ENCODE measurements around the gene FLT3LG.
"Not testable (repeated sequence)": the region's sequence is repeated elsewhere in the genome, so short reads cannot be mapped to it uniquely, and the experiment has no call there.

Gene FLT3LG

DNA sequence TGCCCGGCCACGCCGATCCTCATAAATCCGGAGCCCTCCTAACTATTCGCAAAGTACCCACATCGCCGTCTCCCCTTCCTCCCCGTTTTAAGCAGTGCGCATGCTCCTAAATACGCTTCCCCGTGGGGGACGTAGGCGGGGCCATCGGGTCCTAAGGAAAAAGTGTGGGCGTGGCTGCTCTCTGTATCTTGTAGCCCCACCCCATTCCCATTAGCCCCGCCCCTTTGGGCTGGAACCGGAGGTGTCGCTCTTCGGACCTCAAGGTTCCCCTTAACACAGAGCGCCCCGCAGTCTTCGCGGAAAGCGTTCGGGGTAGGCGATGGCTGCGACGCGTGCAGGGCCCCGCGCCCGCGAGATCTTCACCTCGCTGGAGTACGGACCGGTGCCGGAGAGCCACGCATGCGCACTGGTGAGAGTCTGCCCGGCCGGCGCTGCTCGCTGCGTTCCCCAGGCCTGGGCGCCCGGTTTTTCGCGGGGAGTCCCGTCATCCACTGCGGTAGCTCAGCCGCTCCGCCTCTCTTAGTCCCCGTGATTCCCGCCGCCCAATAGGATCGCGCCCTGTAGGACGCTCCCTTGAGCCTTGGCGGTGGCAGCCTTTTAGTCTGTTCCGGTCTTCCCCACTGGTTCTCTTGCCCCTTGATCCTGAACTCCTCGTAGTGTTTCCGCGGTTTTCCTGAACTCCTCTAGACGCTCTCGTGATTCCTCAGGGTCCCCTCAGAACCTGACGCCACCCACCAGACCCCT is 20.8 kb upstream of the FLT3LG start, which contains the start of gene ALDH16A1:
TSS of gene ALDH16A1 (plus strand) at position 213 of the 744 bp plus-strand sequence. CDS start at position 320, 107 bp downstream.
- no peaks in the 10 kb centered on the region for H3K9me3 ChIP-seq (replicated peaks; ENCODE audit: low read length)
- H3K4me1 ChIP-seq (ENCODE audit: control insufficient read depth, insufficient read depth, low read length): peaks cover 21% of the 10 kb centered on the region
- H3K27me3 ChIP-seq (ENCODE audit: control insufficient read depth, insufficient read depth, low read length): no peaks in the 10 kb centered on the region
- H3K36me3 ChIP-seq (ENCODE audit: insufficient read depth, low read length): peaks cover 8% of the 10 kb centered on the region
- peak within 1 kb of the TSS; percentile 73 for H3K4me3 ChIP-seq (ENCODE audit: low read length)
- H3K9ac ChIP-seq (ENCODE audit: low read depth, low read length): peak within 1 kb of the TSS; percentile 94
- H3K4me2 ChIP-seq (ENCODE audit: low read length): peak within 1 kb of the TSS; percentile 88

DNA sequence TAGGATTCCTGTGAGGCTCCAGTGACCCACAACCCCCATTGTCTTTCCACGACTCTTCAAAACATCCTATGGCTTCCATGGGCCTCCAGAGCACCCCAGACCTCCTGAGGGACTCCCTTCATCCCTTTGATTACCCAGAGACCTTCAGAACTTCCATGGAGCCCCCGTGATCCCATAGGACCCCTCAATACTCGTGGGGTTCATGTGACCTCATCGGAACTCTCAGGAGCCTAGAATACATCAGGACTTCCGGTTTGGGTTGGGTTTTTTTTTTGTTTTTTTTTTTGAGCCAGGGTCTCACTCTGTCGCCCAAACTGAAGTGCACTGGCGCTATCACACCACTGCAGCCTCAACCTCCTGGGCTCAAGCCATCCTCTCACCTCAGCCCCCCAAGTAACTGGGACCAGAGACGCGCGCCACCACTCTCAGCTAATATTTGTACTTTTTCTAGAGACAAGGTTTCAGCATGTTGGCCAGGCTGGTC is 20.2 kb upstream of the FLT3LG start:
- H3K4me3 ChIP-seq (ENCODE audit: low read length): peak overlapping the region; percentile 73
- peak overlapping the region; percentile 94 for H3K9ac ChIP-seq (ENCODE audit: low read depth, low read length)
- no peaks in the 10 kb centered on the region for H3K9me3 ChIP-seq (replicated peaks; ENCODE audit: low read length)
- peaks cover 24% of the 10 kb centered on the region for H3K4me1 ChIP-seq (ENCODE audit: control insufficient read depth, insufficient read depth, low read length)
- H3K4me2 ChIP-seq (ENCODE audit: low read length): peak overlapping the region; percentile 88
- no peaks in the 10 kb centered on the region for H3K27me3 ChIP-seq (ENCODE audit: control insufficient read depth, insufficient read depth, low read length)
- peaks cover 4% of the 10 kb centered on the region for H3K36me3 ChIP-seq (ENCODE audit: insufficient read depth, low read length)

DNA sequence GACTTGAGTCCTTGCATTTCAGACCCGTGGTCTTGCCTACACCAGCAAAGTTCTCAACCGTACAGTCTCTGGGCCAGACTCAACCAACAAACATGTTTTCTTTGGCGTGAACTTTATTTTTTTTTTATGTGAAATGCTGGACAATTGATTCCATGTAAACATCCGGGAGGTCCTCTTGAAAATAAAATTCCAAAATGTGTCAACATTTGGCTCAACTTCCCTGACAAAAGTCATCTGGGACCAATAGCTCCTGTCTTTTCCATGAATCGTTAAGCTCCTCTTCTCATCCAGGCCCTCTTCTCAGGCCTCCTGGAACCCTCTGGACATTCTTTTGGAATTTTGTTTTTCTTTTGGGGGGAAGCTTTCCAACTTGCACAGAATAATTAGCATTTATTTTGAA is 18.2 kb upstream of the FLT3LG start:
- Histone ChIP-seq H3K9ac (ENCODE audit: low read depth, low read length) (peak overlapping the region; percentile 43), H3K9me3 (replicated peaks; ENCODE audit: low read length) (no peaks in the 10 kb centered on the region), H3K4me2 (ENCODE audit: low read length) (no peak overlapping the region), H3K36me3 (ENCODE audit: insufficient read depth, low read length) (peaks cover 6% of the 10 kb centered on the region), H3K4me1 (ENCODE audit: control insufficient read depth, insufficient read depth, low read length) (peaks cover 20% of the 10 kb centered on the region), H3K27me3 (ENCODE audit: control insufficient read depth, insufficient read depth, low read length) (no peaks in the 10 kb centered on the region), H3K4me3 (ENCODE audit: low read length) (no peak overlapping the region)

DNA sequence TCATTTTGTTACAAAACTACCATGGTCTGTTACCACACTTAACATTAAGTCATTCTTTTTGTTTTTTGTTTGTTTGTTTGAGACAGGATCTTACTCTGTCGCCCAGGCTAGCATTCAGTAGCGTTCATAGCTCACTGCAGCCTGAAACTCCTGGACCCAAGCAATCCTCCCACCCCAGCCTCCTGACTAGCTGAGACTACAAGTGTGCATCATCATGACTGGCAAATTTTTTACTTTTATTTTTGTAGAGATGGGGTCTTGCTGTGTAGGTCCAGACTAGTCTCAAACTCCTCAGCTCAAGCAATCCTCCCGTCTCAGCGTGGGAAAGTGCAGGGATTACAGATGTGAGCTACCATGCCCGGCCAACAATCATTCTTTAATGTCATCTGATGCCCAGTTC is 17.7 kb upstream of the FLT3LG start:
- H3K4me2 ChIP-seq (ENCODE audit: low read length): no peak overlapping the region
- peaks cover 19% of the 10 kb centered on the region for H3K4me1 ChIP-seq (ENCODE audit: control insufficient read depth, insufficient read depth, low read length)
- H3K9me3 ChIP-seq (replicated peaks; ENCODE audit: low read length): no peaks in the 10 kb centered on the region
- H3K36me3 ChIP-seq (ENCODE audit: insufficient read depth, low read length): peaks cover 6% of the 10 kb centered on the region
- peak overlapping the region; percentile 43 for H3K9ac ChIP-seq (ENCODE audit: low read depth, low read length)
- no peaks in the 10 kb centered on the region for H3K27me3 ChIP-seq (ENCODE audit: control insufficient read depth, insufficient read depth, low read length)
- H3K4me3 ChIP-seq (ENCODE audit: low read length): no peak overlapping the region

DNA sequence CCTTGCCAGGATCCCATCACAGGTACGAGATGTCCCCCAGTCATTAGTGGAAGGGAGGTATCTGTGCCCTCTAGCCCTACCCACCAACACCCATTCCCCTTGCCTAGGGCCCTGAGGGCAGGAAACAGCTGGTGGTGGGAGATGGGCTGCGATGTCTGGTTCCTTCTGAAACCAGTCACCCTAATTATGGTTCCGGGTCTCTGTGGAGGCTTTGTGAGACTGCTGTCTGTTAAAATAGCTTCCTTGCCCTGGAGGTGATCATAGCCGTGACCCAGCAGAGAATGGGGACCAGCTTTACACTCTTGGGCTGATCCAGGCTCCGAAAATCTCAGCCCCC is 15.5 kb upstream of the FLT3LG start:
- H3K9me3 ChIP-seq (replicated peaks; ENCODE audit: low read length): no peaks in the 10 kb centered on the region
- no peaks in the 10 kb centered on the region for H3K27me3 ChIP-seq (ENCODE audit: control insufficient read depth, insufficient read depth, low read length)
- H3K9ac ChIP-seq (ENCODE audit: low read depth, low read length): peak overlapping the region; percentile 34
- no peak overlapping the region for H3K4me3 ChIP-seq (ENCODE audit: low read length)
- peaks cover 19% of the 10 kb centered on the region for H3K4me1 ChIP-seq (ENCODE audit: control insufficient read depth, insufficient read depth, low read length)
- peaks cover 6% of the 10 kb centered on the region for H3K36me3 ChIP-seq (ENCODE audit: insufficient read depth, low read length)
- no peak overlapping the region for H3K4me2 ChIP-seq (ENCODE audit: low read length)

DNA sequence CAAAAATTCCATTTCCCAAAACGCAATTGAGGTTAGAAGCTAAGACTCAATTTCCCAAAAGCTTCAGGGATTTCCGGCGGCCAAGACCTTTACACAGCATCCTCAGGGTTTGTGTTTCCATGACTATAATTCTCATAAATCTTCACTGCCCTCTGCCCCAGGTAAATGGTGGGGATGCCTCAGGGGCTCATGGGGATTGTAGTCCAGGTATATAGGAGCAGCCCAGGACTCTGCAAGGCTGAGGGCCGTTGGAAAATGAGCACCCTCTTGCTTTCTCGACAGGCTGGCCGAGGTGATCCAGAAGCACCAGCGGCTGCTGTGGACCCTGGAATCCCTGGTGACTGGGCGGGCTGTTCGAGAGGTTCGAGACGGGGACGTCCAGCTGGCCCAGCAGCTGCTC is 14.6 kb upstream of the FLT3LG start:
- no peaks in the 10 kb centered on the region for H3K9me3 ChIP-seq (replicated peaks; ENCODE audit: low read length)
- H3K36me3 ChIP-seq (ENCODE audit: insufficient read depth, low read length): peaks cover 7% of the 10 kb centered on the region

DNA sequence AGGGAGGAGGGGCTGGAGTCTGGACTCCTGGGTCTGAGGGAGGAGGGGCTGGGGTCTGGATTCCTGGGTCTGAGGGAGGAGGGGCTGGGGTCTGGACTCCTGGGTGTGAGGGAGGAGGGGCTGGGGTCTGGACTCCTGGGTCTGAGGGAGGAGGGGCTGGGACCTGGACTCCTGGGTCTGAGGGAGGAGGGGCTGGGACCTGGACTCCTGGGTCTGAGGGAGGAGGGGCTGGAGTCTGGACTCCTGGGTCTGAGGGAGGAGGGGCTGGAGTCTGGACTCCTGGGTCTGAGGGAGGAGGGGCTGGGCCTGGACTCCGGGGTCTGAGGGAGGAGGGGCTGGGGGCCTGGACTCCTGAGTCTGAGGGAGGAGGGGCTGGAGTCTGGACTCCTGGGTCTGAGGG is 12.9 kb upstream of the FLT3LG start:
- H3K36me3 ChIP-seq (ENCODE audit: insufficient read depth, low read length): peaks cover 11% of the 10 kb centered on the region

More for the DNA sequence above, 14.6 kb upstream of the FLT3LG start:
- H3K4me2 ChIP-seq (ENCODE audit: low read length): no peak overlapping the region
- H3K27me3 ChIP-seq (ENCODE audit: control insufficient read depth, insufficient read depth, low read length): no peaks in the 10 kb centered on the region
- no peak overlapping the region for H3K9ac ChIP-seq (ENCODE audit: low read depth, low read length)
- H3K4me3 ChIP-seq (ENCODE audit: low read length): no peak overlapping the region
- H3K4me1 ChIP-seq (ENCODE audit: control insufficient read depth, insufficient read depth, low read length): peaks cover 13% of the 10 kb centered on the region

DNA sequence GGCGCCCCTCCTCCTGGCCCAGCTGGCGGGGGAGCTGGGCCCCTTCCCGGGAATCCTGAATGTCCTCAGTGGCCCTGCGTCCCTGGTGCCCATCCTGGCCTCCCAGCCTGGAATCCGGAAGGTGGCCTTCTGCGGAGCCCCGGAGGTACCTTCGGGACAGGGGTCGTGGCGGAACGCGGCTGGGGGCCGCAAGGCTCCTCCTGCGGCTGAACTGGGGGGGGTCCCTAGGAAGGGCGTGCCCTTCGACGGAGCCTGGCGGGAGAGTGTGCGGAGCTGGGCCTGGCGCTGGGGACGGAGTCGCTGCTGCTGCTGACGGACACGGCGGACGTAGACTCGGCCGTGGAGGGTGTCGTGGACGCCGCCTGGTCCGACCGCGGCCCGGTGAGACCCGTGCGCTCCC is 12.4 kb upstream of the FLT3LG start:
- Histone ChIP-seq H3K9me3 (replicated peaks; ENCODE audit: low read length) (no peaks in the 10 kb centered on the region), H3K9ac (ENCODE audit: low read depth, low read length) (no peak overlapping the region), H3K4me2 (ENCODE audit: low read length) (no peak overlapping the region), H3K4me1 (ENCODE audit: control insufficient read depth, insufficient read depth, low read length) (peaks cover 3% of the 10 kb centered on the region), H3K36me3 (ENCODE audit: insufficient read depth, low read length) (peaks cover 11% of the 10 kb centered on the region), H3K27me3 (ENCODE audit: control insufficient read depth, insufficient read depth, low read length) (no peaks in the 10 kb centered on the region), H3K4me3 (ENCODE audit: low read length) (no peak overlapping the region)

More for the DNA sequence above, 12.9 kb upstream of the FLT3LG start:
- not testable (repeated sequence) for H3K9ac ChIP-seq (ENCODE audit: low read depth, low read length); H3K4me3 ChIP-seq (ENCODE audit: low read length); H3K4me2 ChIP-seq (ENCODE audit: low read length); H3K27me3 ChIP-seq (ENCODE audit: control insufficient read depth, insufficient read depth, low read length); H3K4me1 ChIP-seq (ENCODE audit: control insufficient read depth, insufficient read depth, low read length); H3K9me3 ChIP-seq (replicated peaks; ENCODE audit: low read length)

DNA sequence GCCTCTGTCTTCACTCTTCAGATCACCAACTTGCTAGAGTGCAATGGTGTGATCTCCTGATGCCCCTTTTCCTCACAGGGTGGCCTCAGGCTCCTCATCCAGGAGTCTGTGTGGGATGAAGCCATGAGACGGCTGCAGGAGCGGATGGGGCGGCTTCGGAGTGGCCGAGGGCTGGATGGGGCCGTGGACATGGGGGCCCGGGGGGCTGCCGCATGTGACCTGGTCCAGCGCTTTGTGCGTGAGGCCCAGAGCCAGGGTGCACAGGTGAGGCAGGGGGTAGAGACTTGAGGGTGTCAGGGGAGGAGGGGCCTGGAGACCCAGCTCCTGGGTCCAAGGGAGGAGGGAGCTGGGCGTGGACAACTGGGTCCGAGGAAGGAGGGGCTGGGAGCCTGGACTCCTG is 11.5 kb upstream of the FLT3LG start:
- Histone ChIP-seq H3K36me3 (ENCODE audit: insufficient read depth, low read length) (peaks cover 11% of the 10 kb centered on the region), H3K4me3 (ENCODE audit: low read length) (no peak overlapping the region), H3K9me3 (replicated peaks; ENCODE audit: low read length) (no peaks in the 10 kb centered on the region), H3K4me2 (ENCODE audit: low read length) (no peak overlapping the region), H3K9ac (ENCODE audit: low read depth, low read length) (no peak overlapping the region), H3K4me1 (ENCODE audit: control insufficient read depth, insufficient read depth, low read length) (peaks cover 3% of the 10 kb centered on the region), H3K27me3 (ENCODE audit: control insufficient read depth, insufficient read depth, low read length) (no peaks in the 10 kb centered on the region)

DNA sequence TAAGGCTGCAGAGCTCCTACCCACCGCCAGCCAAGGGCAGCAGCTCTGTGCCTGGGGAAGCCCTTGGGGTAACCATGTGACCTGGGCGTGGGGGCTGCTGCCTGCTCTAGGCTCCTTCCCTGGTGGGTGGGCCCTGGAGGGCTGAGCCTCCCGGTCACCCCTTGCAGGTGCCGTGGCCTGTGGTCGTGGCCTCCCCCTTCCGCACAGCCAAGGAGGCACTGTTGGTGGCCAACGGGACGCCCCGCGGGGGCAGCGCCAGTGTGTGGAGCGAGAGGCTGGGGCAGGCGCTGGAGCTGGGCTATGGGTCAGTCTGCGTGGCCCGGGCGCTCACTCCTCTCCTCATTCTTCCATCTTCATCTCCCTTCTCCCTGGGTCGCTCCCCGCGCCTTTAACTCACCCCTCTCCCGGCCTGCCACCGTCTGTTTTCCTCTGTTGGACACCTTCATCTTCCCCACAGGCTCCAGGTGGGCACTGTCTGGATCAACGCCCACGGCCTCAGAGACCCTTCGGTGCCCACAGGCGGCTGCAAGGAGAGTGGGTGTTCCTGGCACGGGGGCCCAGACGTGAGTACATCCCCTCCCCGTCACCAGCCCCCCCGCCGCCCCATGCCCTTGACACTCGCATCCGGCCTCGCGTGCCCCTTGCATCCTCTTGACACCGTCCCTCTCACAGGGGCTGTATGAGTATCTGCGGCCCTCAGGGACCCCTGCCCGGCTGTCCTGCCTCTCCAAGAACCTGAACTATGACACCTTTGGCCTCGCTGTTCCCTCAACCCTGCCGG is 9.9 kb upstream of the FLT3LG start:
- no peaks in the 10 kb centered on the region for H3K4me1 ChIP-seq (ENCODE audit: control insufficient read depth, insufficient read depth, low read length)
- H3K9ac ChIP-seq (ENCODE audit: low read depth, low read length): no peak overlapping the region
- no peaks in the 10 kb centered on the region for H3K27me3 ChIP-seq (ENCODE audit: control insufficient read depth, insufficient read depth, low read length)
- no peaks in the 10 kb centered on the region for H3K9me3 ChIP-seq (replicated peaks; ENCODE audit: low read length)
- H3K4me2 ChIP-seq (ENCODE audit: low read length): no peak overlapping the region
- H3K36me3 ChIP-seq (ENCODE audit: insufficient read depth, low read length): peaks cover 11% of the 10 kb centered on the region
- no peak overlapping the region for H3K4me3 ChIP-seq (ENCODE audit: low read length)

DNA sequence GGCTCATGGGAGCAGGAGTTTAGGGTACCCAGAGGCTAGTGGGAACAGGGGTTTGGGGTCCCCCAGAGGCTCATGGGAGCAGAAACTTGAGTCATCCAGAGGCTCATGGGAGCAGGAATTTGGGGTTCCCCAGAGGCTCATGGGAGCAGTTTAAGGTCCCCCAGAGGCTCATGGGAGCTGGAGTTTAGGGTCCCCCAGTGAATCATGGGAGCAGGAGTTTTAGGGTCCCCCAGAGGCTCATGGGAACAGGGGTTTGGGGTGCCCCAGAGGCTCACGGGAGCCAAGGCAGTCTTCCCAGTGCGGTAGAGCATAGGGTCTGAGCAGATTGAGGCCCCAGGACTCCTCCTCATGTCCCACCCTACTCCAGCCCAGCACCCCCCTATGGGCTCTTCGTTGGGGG is 8.6 kb upstream of the FLT3LG start:
- Histone ChIP-seq H3K4me1 (ENCODE audit: control insufficient read depth, insufficient read depth, low read length) (no peaks in the 10 kb centered on the region), H3K4me2 (ENCODE audit: low read length) (no peak overlapping the region), H3K36me3 (ENCODE audit: insufficient read depth, low read length) (peaks cover 5% of the 10 kb centered on the region), H3K9ac (ENCODE audit: low read depth, low read length) (no peak overlapping the region), H3K4me3 (ENCODE audit: low read length) (no peak overlapping the region), H3K27me3 (ENCODE audit: control insufficient read depth, insufficient read depth, low read length) (no peaks in the 10 kb centered on the region), H3K9me3 (replicated peaks; ENCODE audit: low read length) (no peaks in the 10 kb centered on the region)
